GM12878 (cell line): ENCODE results near the gene UNC5B. TPM values are rescaled to one million over a fixed set of nuclear protein-coding genes. Genes with fewer than 3 reads are reported as not detected.

Source experiments
- ATAC-seq: fragments of 200-7000 bp; cut with Tn5 transposase; 3 replicates; pipeline ENCODE4 v1.9.1; 2020; ENCODE audit warnings: mild to moderate bottlenecking, moderate library complexity
- BruUV-seq: library from RNA; stranded (reverse); fragments of 400-500 nt; replicated peaks from 2 replicates; lab custom pipeline; 2021; lab: Mats Ljungman, UMichigan
- CTCF ChIA-PET: fragments of 300-600 bp; sonication (Branson Sonifier 250); formaldehyde crosslinking; extraction: SDS; loops from one replicate; lab custom pipeline; 2021; ENCODE audit warnings: inconsistent platforms; lab: Yijun Ruan, JAX
- POLR2A ChIA-PET: fragments of 350-600 bp; formaldehyde crosslinking; extraction: SDS; loops from one replicate; lab custom pipeline; 2021; ENCODE audit warnings: inconsistent platforms; lab: Charles Lee
- RAD21 ChIA-PET: fragments of 300-600 bp; sonication (Branson Sonifier 250); formaldehyde crosslinking; loops from one replicate; lab custom pipeline; 2023; ENCODE audit warnings: antibody characterized with exemption; ENCODE audit not compliant: unreplicated experiment; lab: Charles Lee
- SMC1A ChIA-PET: fragments of 300-600 bp; sonication (Branson Sonifier 250); formaldehyde crosslinking; loops from one replicate; lab custom pipeline; 2023; ENCODE audit not compliant: unreplicated experiment, uncharacterized antibody; lab: Charles Lee
- DNase-seq: peaks from one replicate; pipeline ENCODE4 v3.0.0-alpha.2; 2011; ENCODE audit warnings: low read depth, low spot score
- FAIRE-seq: peaks from 3 replicates; lab custom pipeline; 2011; peaks lifted over from hg19 to GRCh38; lab: Jason Lieb, UNC
- H2AFZ ChIP-seq: 2 replicates; pipeline ENCODE4 v1.6.0; 2011; ENCODE audit warnings: low read depth, low read length, control low read depth; ENCODE audit not compliant: control insufficient read depth
- H3K27ac ChIP-seq: 2 replicates; pipeline ENCODE4 v1.5.1; 2011; ENCODE audit warnings: control low read depth; ENCODE audit not compliant: control insufficient read depth, insufficient read depth
- H3K27me3 ChIP-seq, 2 experiments: replicated peaks in 1 of 2; 2 replicates each; pipeline versions ENCODE4 v1.6.0 to v1.6.1; 2011; ENCODE audit warnings: low read length in 1 of 2; ENCODE audit not compliant: control insufficient read depth in 2 of 2, insufficient read depth in 2 of 2
- H3K36me3 ChIP-seq, 2 experiments: 2 replicates each; pipeline ENCODE4 v1.5.1; 2011; ENCODE audit warnings: low read length in 1 of 2; ENCODE audit not compliant: control insufficient read depth in 2 of 2, insufficient read depth in 2 of 2
- H3K4me1 ChIP-seq: 2 replicates; pipeline ENCODE4 v1.6.1; 2011; ENCODE audit warnings: mild to moderate bottlenecking, low read length, moderate library complexity, mixed read lengths; ENCODE audit not compliant: control insufficient read depth, insufficient read depth
- H3K4me2 ChIP-seq: 2 replicates; pipeline ENCODE4 v1.6.0; 2011; ENCODE audit warnings: control low read depth; ENCODE audit not compliant: control insufficient read depth, insufficient read depth
- H3K4me3 ChIP-seq: fragments of 200-600 bp; sonication (generic); 2 replicates; pipeline ENCODE4 v1.5.1; 2016
- H3K79me2 ChIP-seq: 2 replicates; pipeline ENCODE4 v1.6.0; 2011; ENCODE audit warnings: low read length; ENCODE audit not compliant: control insufficient read depth, insufficient read depth
- H3K9ac ChIP-seq: 2 replicates; pipeline ENCODE4 v1.8.0; 2011; ENCODE audit warnings: low read length, control low read depth, mixed read lengths; ENCODE audit not compliant: control insufficient read depth, insufficient read depth
- H3K9me3 ChIP-seq: replicated peaks from 3 replicates; pipeline ENCODE4 v1.5.1; 2011; ENCODE audit warnings: mild to moderate bottlenecking, low read length; ENCODE audit not compliant: control insufficient read depth, insufficient read depth
- H4K20me1 ChIP-seq: 2 replicates; pipeline ENCODE4 v1.6.0; 2011; ENCODE audit not compliant: control insufficient read depth, insufficient read depth
- ATF7 ChIP-seq: fragments of 450-650 bp; IDR thresholded peaks from 2 replicates; pipeline ENCODE4 v1.6.1; 2016; ENCODE audit warnings: low read depth, mild to moderate bottlenecking
- BRCA1 ChIP-seq: IDR thresholded peaks from 2 replicates; pipeline ENCODE4 v1.6.1; 2011; ENCODE audit warnings: low read depth, low read length, improper control_type of control experiment
- CBFB ChIP-seq: IDR thresholded peaks from 2 replicates; pipeline ENCODE4 v1.6.1; 2016; ENCODE audit warnings: antibody characterized with exemption, low read depth
- CREB1 ChIP-seq: IDR thresholded peaks from 2 replicates; pipeline ENCODE4 v1.6.1; 2012; ENCODE audit warnings: low read depth, mild to moderate bottlenecking, inconsistent platforms
- ETV6 ChIP-seq, 2 experiments: fragments of 450-650 bp in 1 of 2; IDR thresholded peaks in 1 of 2; conservative IDR thresholded peaks in 1 of 2; 2 replicates each; pipeline ENCODE4 v1.6.1; 2014; ENCODE audit warnings: antibody characterized with exemption in 1 of 2, borderline replicate concordance in 1 of 2, low read depth in 1 of 2, mild to moderate bottlenecking in 1 of 2, moderate library complexity in 1 of 2
- KAT2A ChIP-seq: conservative IDR thresholded peaks from 2 replicates; pipeline ENCODE4 v1.6.1; 2011; ENCODE audit warnings: low read depth, low read length; ENCODE audit not compliant: control insufficient read depth
- MXI1 ChIP-seq: fragments of 150-350 bp; IDR thresholded peaks from 2 replicates; pipeline ENCODE4 v1.6.1; 2011; ENCODE audit warnings: low read depth, mild to moderate bottlenecking, inconsistent platforms, low read length, improper control_type of control experiment
- NFIC ChIP-seq: IDR thresholded peaks from 2 replicates; pipeline ENCODE4 v1.6.1; 2012; ENCODE audit warnings: low read depth, mild to moderate bottlenecking, inconsistent platforms, low read length, moderate library complexity
- NR2F1 ChIP-seq: fragments of 450-650 bp; conservative IDR thresholded peaks from 2 replicates; pipeline ENCODE4 v1.6.1; 2017; ENCODE audit warnings: mild to moderate bottlenecking
- RAD51 ChIP-seq: fragments of 450-650 bp; IDR thresholded peaks from 2 replicates; pipeline ENCODE4 v1.6.1; 2016; ENCODE audit warnings: moderate library complexity, mild to moderate bottlenecking, inconsistent platforms
- RCOR1 ChIP-seq: conservative IDR thresholded peaks from 2 replicates; pipeline ENCODE4 v1.6.1; 2012; ENCODE audit warnings: low read depth, low read length, improper control_type of control experiment
- SMC3 ChIP-seq: IDR thresholded peaks from 2 replicates; pipeline ENCODE4 v1.6.1; 2011; ENCODE audit warnings: low read length, improper control_type of control experiment, borderline replicate concordance
- STAT3 ChIP-seq: IDR thresholded peaks from 2 replicates; pipeline ENCODE4 v1.6.1; 2011; ENCODE audit warnings: low read depth, low read length, improper control_type of control experiment
- ZNF24 ChIP-seq: fragments of 450-650 bp; IDR thresholded peaks from 2 replicates; pipeline ENCODE4 v1.6.1; 2017; ENCODE audit warnings: antibody characterized with exemption, mild to moderate bottlenecking
- ZZZ3 ChIP-seq: IDR thresholded peaks from 2 replicates; pipeline ENCODE4 v1.6.1; 2011; ENCODE audit warnings: low read depth; ENCODE audit not compliant: control insufficient read depth, insufficient read length
- WGBS: methylation state at CpG from one replicate; pipeline ENCODE4 v1.1.6; 2016; ENCODE audit warnings: low lambda C conversion rate; ENCODE audit not compliant: insufficient replicate concordance, insufficient coverage; ENCODE audit errors: missing lambda C conversion rate; 5-methylcytosine and 5-hydroxymethylcytosine counted together
- in situ Hi-C: fragments of 300-500 bp; cut with MboI; formaldehyde crosslinking; loops from 9 replicates; pipeline ENCODE4 v1.14.3; 2018; ENCODE audit warnings: mixed read lengths
- intact Hi-C: fragments of 100-400 bp; cut with micrococcal nuclease; formaldehyde crosslinking; loops from one replicate; pipeline ENCODE4 v1.14.2; 2022; ENCODE audit not compliant: unreplicated experiment
- polyA plus RNA-seq, 11 experiments: library from polyadenylated mRNA; depleted of rRNA in 4 of 11; unstranded in 6 of 11; stranded (reverse) in 5 of 11; fragments of >200 nt; fragmentation: Nextera tagmentation in 4 of 11; fragmentation: Illumina TruSeq in 1 of 11; extraction: Ambion mirVana in 4 of 11; extraction: Trizol in 1 of 11; gene quantifications; 1 replicate in 1 of 11; 2 replicates in 10 of 11; pipeline versions ENCODE4 v1.2.1 to v1.2.3, GENCODE V29; 2011 to 2016; ENCODE audit warnings: inconsistent platforms in 2 of 11, missing spikeins in 2 of 11, low read depth in 1 of 11
- total RNA-seq, 4 experiments: library from RNA; depleted of rRNA in 3 of 4; stranded (reverse); fragments of >200 nt in 3 of 4; fragmentation: Illumina TruSeq in 1 of 4; extraction: Trizol in 1 of 4; gene quantifications; 2 replicates each; pipeline versions ENCODE4 v1.2.1 to v1.2.3, GENCODE V29; 2013 to 2021
- TF ChIP-seq, protein P1 (sequence below): fragments of 450-650 bp; IDR thresholded peaks from 2 replicates; pipeline ENCODE4 v1.6.1; 2016; ENCODE audit warnings: mild to moderate bottlenecking, moderate library complexity, borderline replicate concordance

UNC5B gene
- total and polyA plus RNA-seq, 10 of the 15 experiments (the other 5 are each of a cell fraction or from before 2014, with no cell fraction given), result 0.03 to 0.08 TPM; not detected in 8

DNA sequence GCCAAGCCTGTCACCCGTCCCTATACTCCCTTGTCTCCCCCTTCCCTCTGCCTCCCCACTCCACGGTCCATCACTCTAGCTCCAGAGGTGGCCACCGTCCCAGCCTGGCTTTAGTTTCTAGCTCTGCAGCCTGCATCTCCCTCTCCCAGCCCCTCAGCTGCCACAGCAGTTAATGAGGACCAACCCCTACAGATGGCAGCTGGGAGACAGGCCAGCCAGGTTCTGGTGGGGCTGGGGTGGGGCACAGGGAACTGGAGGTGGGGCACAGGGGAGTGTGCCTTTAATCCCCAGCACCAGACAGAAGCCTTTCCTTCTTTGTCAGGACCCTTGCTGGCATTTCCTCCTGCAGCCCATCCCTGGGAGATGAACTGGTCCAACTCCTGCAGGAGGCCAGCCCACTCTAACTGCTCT is 21.1 kb downstream of the UNC5B start:
- H3K27me3 ChIP-seq, result peaks cover 0 to 2% of the 10 kb centered on the region in 2 experiments; a peak in 3 of 4 replicates
- ATAC-seq (no peak), FAIRE-seq (no peak)
- H3K4me3 ChIP-seq, result no peak overlapping the region
- RAD21 ChIA-PET, result no interaction called here
- no peaks in the 10 kb centered on the region for H3K79me2 ChIP-seq
- SMC1A ChIA-PET, result no interaction called here
- WGBS, result 0% methylated on average over 3 of the region's 3 CpGs
- H3K4me1 ChIP-seq, result no peaks in the 10 kb centered on the region
- TF ChIP-seq ZZZ3 (no peak), ATF7 (no peak), RCOR1 (no peak), RAD51 (no peak), ZNF24 (no peak), MXI1 (no peak), ETV6 (conservative IDR thresholded peaks at IDR 0.05 in 1 of 2, IDR thresholded peaks at IDR 0.05 in 1 of 2; ENCODE audit: borderline replicate concordance in 1 of 2, low read depth in 1 of 2) (no peak), KAT2A (no peak), NR2F1 (no peak), SMC3 (no peak), CREB1 (no peak), CBFB (no peak), STAT3 (no peak), BRCA1 (no peak), NFIC (no peak)
- TF ChIP-seq, protein P1, sequence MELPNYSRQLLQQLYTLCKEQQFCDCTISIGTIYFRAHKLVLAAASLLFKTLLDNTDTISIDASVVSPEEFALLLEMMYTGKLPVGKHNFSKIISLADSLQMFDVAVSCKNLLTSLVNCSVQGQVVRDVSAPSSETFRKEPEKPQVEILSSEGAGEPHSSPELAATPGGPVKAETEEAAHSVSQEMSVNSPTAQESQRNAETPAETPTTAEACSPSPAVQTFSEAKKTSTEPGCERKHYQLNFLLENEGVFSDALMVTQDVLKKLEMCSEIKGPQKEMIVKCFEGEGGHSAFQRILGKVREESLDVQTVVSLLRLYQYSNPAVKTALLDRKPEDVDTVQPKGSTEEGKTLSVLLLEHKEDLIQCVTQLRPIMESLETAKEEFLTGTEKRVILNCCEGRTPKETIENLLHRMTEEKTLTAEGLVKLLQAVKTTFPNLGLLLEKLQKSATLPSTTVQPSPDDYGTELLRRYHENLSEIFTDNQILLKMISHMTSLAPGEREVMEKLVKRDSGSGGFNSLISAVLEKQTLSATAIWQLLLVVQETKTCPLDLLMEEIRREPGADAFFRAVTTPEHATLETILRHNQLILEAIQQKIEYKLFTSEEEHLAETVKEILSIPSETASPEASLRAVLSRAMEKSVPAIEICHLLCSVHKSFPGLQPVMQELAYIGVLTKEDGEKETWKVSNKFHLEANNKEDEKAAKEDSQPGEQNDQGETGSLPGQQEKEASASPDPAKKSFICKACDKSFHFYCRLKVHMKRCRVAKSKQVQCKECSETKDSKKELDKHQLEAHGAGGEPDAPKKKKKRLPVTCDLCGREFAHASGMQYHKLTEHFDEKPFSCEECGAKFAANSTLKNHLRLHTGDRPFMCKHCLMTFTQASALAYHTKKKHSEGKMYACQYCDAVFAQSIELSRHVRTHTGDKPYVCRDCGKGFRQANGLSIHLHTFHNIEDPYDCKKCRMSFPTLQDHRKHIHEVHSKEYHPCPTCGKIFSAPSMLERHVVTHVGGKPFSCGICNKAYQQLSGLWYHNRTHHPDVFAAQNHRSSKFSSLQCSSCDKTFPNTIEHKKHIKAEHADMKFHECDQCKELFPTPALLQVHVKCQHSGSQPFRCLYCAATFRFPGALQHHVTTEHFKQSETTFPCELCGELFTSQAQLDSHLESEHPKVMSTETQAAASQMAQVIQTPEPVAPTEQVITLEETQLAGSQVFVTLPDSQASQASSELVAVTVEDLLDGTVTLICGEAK, result no peak
- TF ChIP-seq, all 136 proteins: peak for 0
- no peak overlapping the region for H2AFZ ChIP-seq
- BruUV-seq, result no TSS peak
- H3K36me3 ChIP-seq, result no peaks in the 10 kb centered on the region
- in situ Hi-C loops, result no loop called here
- intact Hi-C loops, result no loop called here
- H3K9ac ChIP-seq, result no peak overlapping the region
- no peaks in the 10 kb centered on the region for H4K20me1 ChIP-seq
- no peak overlapping the region for H3K27ac ChIP-seq
- no peak overlapping the region for H3K4me2 ChIP-seq
- ChIA-PET CTCF (no interaction called here), POLR2A (no interaction called here)
- H3K9me3 ChIP-seq, result no peaks in the 10 kb centered on the region
- no peak for DNase-seq
